ENCODE results near the gene PCDHA11. TPM values are rescaled to one million over a fixed set of nuclear protein-coding genes. Genes with fewer than 3 reads are reported as not detected.

PCDHA11 gene
- total RNA-seq, 2 donors from 2014 or later: 4.7 to 11.7 TPM

DNA sequence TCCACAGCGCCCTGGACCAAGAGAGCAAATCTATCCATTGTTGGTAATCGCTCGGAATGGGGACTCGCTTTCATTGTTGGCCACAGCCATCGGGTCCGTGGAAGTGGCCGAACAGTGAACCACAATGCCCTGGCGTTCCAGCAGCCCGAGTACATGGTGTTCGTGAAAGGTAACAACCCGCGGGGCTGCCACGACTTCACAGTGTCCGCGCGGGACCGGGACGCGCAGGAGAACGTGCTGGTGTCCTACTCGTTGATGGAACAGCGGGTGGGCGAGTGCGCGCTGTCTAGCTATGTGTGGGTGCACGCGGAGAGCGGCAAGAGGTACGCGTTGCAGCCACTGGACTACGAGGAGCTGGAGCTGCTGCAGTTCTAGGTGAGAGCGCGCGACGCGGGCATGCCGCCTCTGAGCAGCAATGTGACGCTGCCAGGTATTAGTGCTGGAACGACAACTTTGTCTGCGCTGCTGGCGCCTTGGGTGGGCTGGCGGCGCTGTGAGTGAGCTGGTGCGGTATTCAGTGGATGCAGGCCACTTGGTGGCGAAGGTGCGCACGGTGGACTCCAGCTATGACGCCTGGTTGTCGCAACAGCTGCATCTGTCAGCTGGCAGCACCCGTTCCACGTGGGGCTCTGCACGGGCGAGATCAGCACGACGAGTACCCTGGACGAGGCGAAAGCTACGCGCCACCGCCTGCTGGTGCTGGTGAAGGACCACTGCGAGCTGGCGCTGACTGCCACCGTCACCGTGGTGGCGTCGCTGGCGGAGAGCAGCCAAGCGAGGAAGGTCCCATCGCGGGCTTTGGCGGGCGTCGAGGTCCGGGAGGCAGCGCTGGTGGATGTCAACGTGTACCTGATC is 6.1 kb upstream of the PCDHA11 start:
- Mint-ChIP-seq H3K4me3 (no peak overlapping the region), H3K4me1 (peaks cover 2% of the 10 kb centered on the region), H3K9me3 (peaks cover 35% of the 10 kb centered on the region), H3K36me3 (ENCODE audit: low read depth) (peaks cover 47% of the 10 kb centered on the region), H3K27ac (no peak overlapping the region), H3K27me3 (ENCODE audit: insufficient read depth) (no peaks in the 10 kb centered on the region)
- no peak overlapping the region for H3K27ac ChIP-seq (ENCODE audit: low read depth, low read length)
- no peaks in the 10 kb centered on the region for H3K27me3 ChIP-seq (ENCODE audit: control insufficient read depth, insufficient read depth, low read length, poor library complexity, severe bottlenecking)
- TF ChIP-seq, protein P1, sequence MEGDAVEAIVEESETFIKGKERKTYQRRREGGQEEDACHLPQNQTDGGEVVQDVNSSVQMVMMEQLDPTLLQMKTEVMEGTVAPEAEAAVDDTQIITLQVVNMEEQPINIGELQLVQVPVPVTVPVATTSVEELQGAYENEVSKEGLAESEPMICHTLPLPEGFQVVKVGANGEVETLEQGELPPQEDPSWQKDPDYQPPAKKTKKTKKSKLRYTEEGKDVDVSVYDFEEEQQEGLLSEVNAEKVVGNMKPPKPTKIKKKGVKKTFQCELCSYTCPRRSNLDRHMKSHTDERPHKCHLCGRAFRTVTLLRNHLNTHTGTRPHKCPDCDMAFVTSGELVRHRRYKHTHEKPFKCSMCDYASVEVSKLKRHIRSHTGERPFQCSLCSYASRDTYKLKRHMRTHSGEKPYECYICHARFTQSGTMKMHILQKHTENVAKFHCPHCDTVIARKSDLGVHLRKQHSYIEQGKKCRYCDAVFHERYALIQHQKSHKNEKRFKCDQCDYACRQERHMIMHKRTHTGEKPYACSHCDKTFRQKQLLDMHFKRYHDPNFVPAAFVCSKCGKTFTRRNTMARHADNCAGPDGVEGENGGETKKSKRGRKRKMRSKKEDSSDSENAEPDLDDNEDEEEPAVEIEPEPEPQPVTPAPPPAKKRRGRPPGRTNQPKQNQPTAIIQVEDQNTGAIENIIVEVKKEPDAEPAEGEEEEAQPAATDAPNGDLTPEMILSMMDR (conservative IDR thresholded peaks at IDR 0.05): no peak
- peak; percentile 42 for DNase-seq
- 96% methylated on average over 70 to 76 of the region's 76 CpGs for WGBS, 2 experiments (ENCODE audit: insufficient coverage in 1 of 2, insufficient read length in 1 of 2)
- no peaks in the 10 kb centered on the region for H3K36me3 ChIP-seq (ENCODE audit: control insufficient read depth, insufficient read depth, low read length)
- no peaks in the 10 kb centered on the region for H3K4me1 ChIP-seq (ENCODE audit: control insufficient read depth, insufficient read depth, low read length)
- no peaks in the 10 kb centered on the region for H3K9me3 ChIP-seq (ENCODE audit: control insufficient read depth, low read length)
- H3K4me3 ChIP-seq (ENCODE audit: low read length): no peak overlapping the region
- no peak overlapping the region for H3K9ac ChIP-seq (ENCODE audit: extremely low read depth, low read length, poor library complexity, severe bottlenecking)

DNA sequence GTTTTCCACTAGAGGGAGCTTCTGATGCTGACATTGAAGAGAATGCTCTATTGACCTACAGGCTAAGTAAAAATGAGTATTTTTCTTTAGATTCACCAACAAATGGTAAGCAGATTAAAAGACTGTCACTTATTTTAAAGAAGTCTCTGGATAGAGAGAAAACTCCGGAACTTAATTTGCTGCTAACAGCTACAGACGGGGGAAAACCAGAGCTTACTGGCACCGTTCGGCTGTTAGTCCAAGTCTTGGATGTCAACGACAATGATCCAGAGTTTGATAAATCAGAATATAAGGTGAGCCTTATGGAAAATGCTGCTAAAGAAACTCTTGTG is 764 bp downstream of the PCDHA11 start:
- Histone ChIP-seq H3K27ac (ENCODE audit: low read depth, low read length) (no peak overlapping the region), H3K36me3 (ENCODE audit: control insufficient read depth, insufficient read depth, low read length) (peaks cover 6% of the 10 kb centered on the region), H3K4me1 (ENCODE audit: control insufficient read depth, insufficient read depth, low read length) (no peaks in the 10 kb centered on the region), H3K9ac (ENCODE audit: extremely low read depth, low read length, poor library complexity, severe bottlenecking) (peak overlapping the region; percentile 81), H3K4me3 (ENCODE audit: low read length) (peak overlapping the region; percentile 98), H3K9me3 (ENCODE audit: control insufficient read depth, low read length) (peaks cover 5% of the 10 kb centered on the region), H3K27me3 (ENCODE audit: control insufficient read depth, insufficient read depth, low read length, poor library complexity, severe bottlenecking) (no peaks in the 10 kb centered on the region)
- H3K27me3 Mint-ChIP-seq (ENCODE audit: insufficient read depth): no peaks in the 10 kb centered on the region
- H3K9me3 Mint-ChIP-seq: peaks cover 17% of the 10 kb centered on the region
- 81 to 96% methylated on average over 4 to 5 of the region's 5 CpGs for WGBS, 2 experiments (ENCODE audit: insufficient coverage in 1 of 2, insufficient read length in 1 of 2)
- peaks cover 28% of the 10 kb centered on the region for H3K36me3 Mint-ChIP-seq (ENCODE audit: low read depth)
- TF ChIP-seq, protein P1 (conservative IDR thresholded peaks at IDR 0.05): peak; percentile 81
- H3K4me1 Mint-ChIP-seq: peaks cover 4% of the 10 kb centered on the region
- DNase-seq: no peak
- no peak overlapping the region for H3K27ac Mint-ChIP-seq
- H3K4me3 Mint-ChIP-seq: peak overlapping the region; percentile 88

DNA sequence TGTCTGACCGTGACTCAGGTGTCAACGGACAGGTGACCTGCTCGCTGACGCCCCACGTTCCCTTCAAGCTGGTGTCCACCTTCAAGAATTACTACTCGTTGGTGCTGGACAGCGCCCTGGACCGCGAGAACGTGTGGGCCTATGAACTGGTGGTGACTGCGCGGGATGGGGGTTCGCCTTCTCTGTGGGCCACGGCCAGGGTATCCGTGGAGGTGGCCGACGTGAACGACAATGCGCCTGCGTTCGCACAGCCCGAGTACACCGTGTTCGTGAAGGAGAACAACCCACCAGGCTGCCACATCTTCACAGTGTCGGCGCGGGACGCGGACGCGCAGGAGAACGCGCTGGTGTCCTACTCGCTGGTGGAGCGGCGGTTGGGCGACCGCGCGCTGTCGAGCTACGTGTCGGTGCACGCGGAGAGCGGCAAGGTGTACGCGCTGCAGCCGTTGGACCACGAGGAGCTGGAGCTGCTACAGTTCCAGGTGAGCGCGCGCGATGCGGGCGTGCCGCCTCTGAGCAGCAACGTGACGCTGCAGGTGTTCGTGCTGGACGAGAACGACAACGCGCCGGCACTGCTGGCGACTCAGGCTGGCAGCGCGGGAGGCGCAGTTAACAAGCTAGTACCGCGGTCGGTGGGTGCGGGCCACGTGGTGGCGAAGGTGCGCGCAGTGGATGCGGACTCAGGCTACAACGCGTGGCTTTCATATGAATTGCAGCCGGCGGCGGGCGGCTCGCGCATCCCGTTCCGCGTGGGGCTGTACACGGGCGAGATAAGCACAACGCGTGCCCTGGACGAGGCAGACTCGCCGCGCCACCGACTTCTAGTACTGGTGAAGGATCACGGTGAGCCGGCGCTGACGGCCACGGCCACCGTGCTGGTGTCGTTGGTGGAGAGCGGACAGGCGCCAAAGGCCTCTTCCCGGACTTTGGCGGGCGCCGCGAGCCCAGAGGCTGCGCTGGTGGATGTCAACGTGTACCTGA is 1.8 kb downstream of the PCDHA11 start:
- Mint-ChIP-seq H3K4me3 (no peak overlapping the region), H3K9me3 (peaks cover 17% of the 10 kb centered on the region), H3K4me1 (peaks cover 8% of the 10 kb centered on the region), H3K27me3 (ENCODE audit: insufficient read depth) (no peaks in the 10 kb centered on the region), H3K36me3 (ENCODE audit: low read depth) (peaks cover 25% of the 10 kb centered on the region), H3K27ac (no peak overlapping the region)
- Histone ChIP-seq H3K9me3 (ENCODE audit: control insufficient read depth, low read length) (peaks cover 5% of the 10 kb centered on the region), H3K36me3 (ENCODE audit: control insufficient read depth, insufficient read depth, low read length) (peaks cover 6% of the 10 kb centered on the region), H3K27me3 (ENCODE audit: control insufficient read depth, insufficient read depth, low read length, poor library complexity, severe bottlenecking) (no peaks in the 10 kb centered on the region), H3K4me1 (ENCODE audit: control insufficient read depth, insufficient read depth, low read length) (no peaks in the 10 kb centered on the region), H3K4me3 (ENCODE audit: low read length) (peak overlapping the region; percentile 98), H3K27ac (ENCODE audit: low read depth, low read length) (no peak overlapping the region), H3K9ac (ENCODE audit: extremely low read depth, low read length, poor library complexity, severe bottlenecking) (no peak overlapping the region)
- TF ChIP-seq, protein P1 (conservative IDR thresholded peaks at IDR 0.05): no peak
- peak; percentile 43 for DNase-seq
- 96 to 97% methylated on average over 103 to 114 of the region's 114 CpGs for WGBS, 2 experiments (ENCODE audit: insufficient coverage in 1 of 2, insufficient read length in 1 of 2)

Measured in endodermal cell (in vitro differentiated cells).